ENCODE measurements around the gene MICA. TPM values are rescaled to one million over a fixed set of nuclear protein-coding genes. Genes with fewer than 3 reads are reported as not detected.

MICA gene
- total and polyA plus RNA-seq, 7 donors = 2.7 to 5.7 (median 5.0) TPM

- H3K4me1 ChIP-seq = no peaks in the 10 kb centered on the region
- peaks cover under 1 to 20% (median 10%) of the 10 kb centered on the region in 3 donors for H3K27me3 ChIP-seq (ENCODE audit: insufficient read depth in 3 of 3, low read length in 2 of 3)
- H3K36me3 ChIP-seq (ENCODE audit: insufficient read depth in 1 of 2, low read depth in 1 of 2) = peaks cover 0 to 3% of the 10 kb centered on the region in 2 donors
- H3K27ac ChIP-seq = peak overlapping the region; percentile 58
- intact Hi-C loops (cut with DNase I) = no loop called here
- H3K4me3 ChIP-seq = peak overlapping the region; percentile 67
- TF ChIP-seq CTCF (IDR thresholded peaks at IDR 0.05) = no peak
- peak; percentile 46 to 64 for DNase-seq
- peak; percentile 47 to 66 (median 60) for ATAC-seq
- WGBS, 3 donors = 3 to 5% (median 5%) methylated on average over 55 to 79 of the region's 83 CpGs
- no peaks in the 10 kb centered on the region for H3K9me3 ChIP-seq
Observed at GRCh38 chr6:31356216-31356945, 47.0 kb upstream of the MICA start.

- H3K27ac ChIP-seq = peak within 1 kb of the TSS; percentile 74
- 0% methylated on average over 18 to 39 of the region's 39 CpGs for WGBS, 3 donors
Observed at GRCh38 chr6:31356946-31357466, 46.4 kb upstream of the MICA start, which contains the start of gene HLA-B. HLA-B (minus strand) TSS chr6:31357179; CDS start chr6:31357158, 21 bp downstream.

GRCh38 chr6:31357886-31358285 is 45.5 kb upstream of the MICA start:
- peaks cover 2 to 31% (median 8%) of the 10 kb centered on the region in 3 donors for H3K27me3 ChIP-seq (ENCODE audit: insufficient read depth in 3 of 3, low read length in 2 of 3)
- ATAC-seq (no peak), DNase-seq (no peak)
- TF ChIP-seq CTCF (IDR thresholded peaks at IDR 0.05) = no peak
- peaks cover 0 to 3% of the 10 kb centered on the region in 2 donors for H3K36me3 ChIP-seq (ENCODE audit: insufficient read depth in 1 of 2, low read depth in 1 of 2)
- intact Hi-C loops (cut with DNase I) = no loop called here
- H3K9me3 ChIP-seq = no peaks in the 10 kb centered on the region
- 30 to 46% (median 38%) methylated on average over 6 of the region's 6 CpGs for WGBS, 3 donors
- H3K27ac ChIP-seq = peak overlapping the region; percentile 74
- H3K4me1 ChIP-seq = no peaks in the 10 kb centered on the region
- peak overlapping the region; percentile 67 for H3K4me3 ChIP-seq

More at GRCh38 chr6:31356946-31357466, 46.4 kb upstream of the MICA start, which contains the start of gene HLA-B:
- intact Hi-C loops (cut with DNase I) = no loop called here
- Histone ChIP-seq H3K4me1 (no peaks in the 10 kb centered on the region), H3K36me3 (ENCODE audit: insufficient read depth in 1 of 2, low read depth in 1 of 2) (peaks cover 0 to 3% of the 10 kb centered on the region in 2 donors), H3K4me3 (peak within 1 kb of the TSS; percentile 67), H3K9me3 (no peaks in the 10 kb centered on the region), H3K27me3 (ENCODE audit: insufficient read depth in 3 of 3, low read length in 2 of 3) (peaks cover 2 to 26% (median 10%) of the 10 kb centered on the region in 3 donors)
- DNase-seq (peak; percentile 83 to 85), ATAC-seq (peak; percentile 91 to 97 (median 95))
- no peak for TF ChIP-seq CTCF (IDR thresholded peaks at IDR 0.05)

- TF ChIP-seq CTCF (IDR thresholded peaks at IDR 0.05) = no peak
- ATAC-seq (no peak), DNase-seq (no peak)
- no peak overlapping the region for H3K4me3 ChIP-seq
- no peaks in the 10 kb centered on the region for H3K9me3 ChIP-seq
- peaks cover 2 to 31% (median 7%) of the 10 kb centered on the region in 3 donors for H3K27me3 ChIP-seq (ENCODE audit: insufficient read depth in 3 of 3, low read length in 2 of 3)
- no peaks in the 10 kb centered on the region for H3K4me1 ChIP-seq
- 31 to 57% (median 33%) methylated on average over 4 of the region's 4 CpGs for WGBS, 3 donors
- no peak overlapping the region for H3K27ac ChIP-seq
- intact Hi-C loops (cut with DNase I) = no loop called here
- peaks cover 0 to 3% of the 10 kb centered on the region in 2 donors for H3K36me3 ChIP-seq (ENCODE audit: insufficient read depth in 1 of 2, low read depth in 1 of 2)
Observed at GRCh38 chr6:31358302-31358701, 45.1 kb upstream of the MICA start.

Data from psoas muscle (tissue), 8 donors.